Gastrocnemius medialis (tissue), 4 donors: ENCODE data around the gene ARID1B. TPM values are rescaled to one million over a fixed set of nuclear protein-coding genes. Genes with fewer than 3 reads are reported as not detected.

Source experiments
- ATAC-seq, 2 donors: fragments of 150-250 bp; one replicate each; pipeline ENCODE4 v1.9.1; 2016
- DNase-seq, 2 donors: peaks; one replicate each; pipeline ENCODE4 v3.0.0-alpha.2; 2019
- H3K27ac ChIP-seq, 4 donors: fragments of 200-600 bp; sonication (generic); 1 replicate in 1 of 4; 2 replicates in 3 of 4; pipeline ENCODE4 v1.5.1; 2016 to 2018; ENCODE audit warnings: mild to moderate bottlenecking in 2 of 4, moderate library complexity in 1 of 4
- H3K27me3 ChIP-seq, 3 donors: fragments of 200-600 bp; sonication (generic) in 2 of 3; 1 replicate in 1 of 3; 2 replicates in 2 of 3; pipeline versions ENCODE4 v1.5.1 to v1.6.0; 2016 to 2019; ENCODE audit warnings: mild to moderate bottlenecking in 1 of 3, moderate library complexity in 1 of 3
- H3K36me3 ChIP-seq, 2 donors: fragments of 200-600 bp; sonication (generic) in 1 of 2; one replicate each; pipeline ENCODE4 v1.5.1; 2017 to 2018
- H3K4me1 ChIP-seq, 2 donors: fragments of 200-600 bp; sonication (generic) in 1 of 2; one replicate each; pipeline ENCODE4 v1.5.1; 2016 to 2017; ENCODE audit warnings: mild to moderate bottlenecking in 2 of 2
- H3K4me3 ChIP-seq, 4 donors: fragments of 200-600 bp; sonication (generic) in 3 of 4; 1 replicate in 1 of 4; 2 replicates in 3 of 4; pipeline ENCODE4 v1.5.1; 2016 to 2019; ENCODE audit warnings: mild to moderate bottlenecking in 2 of 4
- H3K9me3 ChIP-seq, 3 donors: fragments of 200-600 bp; sonication (generic) in 2 of 3; 1 replicate in 1 of 3; 2 replicates in 2 of 3; pipeline ENCODE4 v1.5.1; 2016 to 2019
- CTCF ChIP-seq, 5 experiments: fragments of 450-650 bp in 3 of 5; fragments of 200-600 bp in 2 of 5; sonication (generic) in 2 of 5; IDR thresholded peaks in 4 of 5; conservative IDR thresholded peaks in 1 of 5; 1 replicate in 4 of 5; 2 replicates in 1 of 5; pipeline ENCODE4 v1.5.1; 2016 to 2019; ENCODE audit warnings: antibody characterized with exemption in 5 of 5, mild to moderate bottlenecking in 3 of 5, moderate library complexity in 3 of 5
- POLR2A ChIP-seq, 2 donors: fragments of 450-650 bp; IDR thresholded peaks; one replicate each; pipeline ENCODE4 v1.6.1; 2017; ENCODE audit warnings: antibody characterized with exemption in 2 of 2, mild to moderate bottlenecking in 2 of 2, moderate library complexity in 2 of 2
- in situ Hi-C, 4 donors: fragments of 200-750 bp; cut with MboI; loops; one replicate each; pipeline versions ENCODE4 v1.15.0 to v1.8.0; 2017; ENCODE audit warnings: low sequenced_read_pairs in 4 of 4
- intact Hi-C: fragments of 100-400 bp; cut with DNase I; formaldehyde crosslinking; loops from one replicate; pipeline ENCODE4 v1.15.1; 2023; ENCODE audit warnings: low total_unique reads
- total RNA-seq, 4 donors: library from RNA; depleted of rRNA; stranded (reverse); fragments of >200 nt; gene quantifications; one replicate each; pipeline versions ENCODE4 v1.1.0 to v1.2.3, GENCODE V29; 2016

Gene ARID1B
- total RNA-seq, 4 donors from 2014 or later, result 54.9 to 75.3 (median 62.0) TPM

DNA sequence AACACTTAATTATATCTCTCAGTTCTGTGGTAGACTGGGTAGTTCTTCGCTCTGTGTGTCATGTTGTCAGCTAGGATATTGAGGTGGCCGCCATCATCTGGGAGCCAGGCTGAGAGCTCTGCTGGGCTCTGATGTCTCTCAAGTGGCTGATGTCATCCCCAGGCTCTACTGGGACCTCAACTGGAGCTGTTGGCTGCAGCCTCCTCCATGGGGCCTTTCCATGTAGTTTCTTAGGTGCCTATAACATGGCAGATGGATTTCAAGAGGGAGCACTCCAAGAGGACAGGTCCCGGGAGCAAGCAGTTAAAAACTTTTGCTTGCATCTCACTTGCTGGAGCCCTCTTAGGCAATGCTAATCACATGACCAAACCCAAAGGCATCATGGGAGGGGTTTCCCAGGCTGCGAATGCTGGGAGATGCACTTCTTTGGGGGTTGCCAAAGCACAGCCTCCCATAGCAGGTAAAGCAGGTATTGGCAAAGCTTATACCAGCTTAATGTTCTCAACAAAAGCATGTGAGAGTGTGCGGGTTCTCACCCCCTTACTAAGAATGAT lies 416.3 kb downstream of the ARID1B start:
- in situ Hi-C loops, result loop anchor here in 2 of 4 donors (25.0 kb wide), 2 partner anchors 156 to 631 kb away; no protein-coding TSS in a partner anchor
- Histone ChIP-seq H3K27me3 (no peaks in the 10 kb centered on the region), H3K36me3 (peaks cover 0 to 45% of the 10 kb centered on the region in 2 donors), H3K4me1 (peaks cover 6 to 14% of the 10 kb centered on the region in 2 donors), H3K27ac (no peak overlapping the region), H3K4me3 (no peak overlapping the region), H3K9me3 (no peaks in the 10 kb centered on the region)
- ATAC-seq (no peak), DNase-seq (no peak)
- TF ChIP-seq POLR2A (IDR thresholded peaks at IDR 0.05), result no peak
- TF ChIP-seq CTCF (IDR thresholded peaks at IDR 0.05 in 4 of 5, conservative IDR thresholded peaks at IDR 0.05 in 1 of 5), result no peak
- intact Hi-C loops, result no loop called here

DNA sequence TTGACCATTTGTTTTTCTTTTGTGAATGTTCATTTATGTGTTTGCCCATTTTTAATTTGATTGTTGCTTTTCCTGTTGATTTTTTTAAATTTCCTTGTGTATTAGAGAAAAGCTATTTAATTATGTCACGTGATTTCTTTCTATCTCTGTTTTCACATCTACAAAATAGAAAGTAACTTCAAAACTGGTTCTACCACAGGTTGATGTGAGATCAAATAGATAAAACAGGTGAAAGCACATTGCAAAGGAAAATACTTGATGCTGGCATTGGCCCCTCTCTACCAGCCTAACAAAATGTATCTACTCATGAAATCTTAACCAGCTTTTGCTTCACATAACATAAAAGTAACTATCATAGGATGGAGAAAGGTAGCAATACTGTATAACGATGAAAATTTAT lies 416.9 kb downstream of the ARID1B start:
- TF ChIP-seq POLR2A (IDR thresholded peaks at IDR 0.05), result no peak
- TF ChIP-seq CTCF (IDR thresholded peaks at IDR 0.05 in 4 of 5, conservative IDR thresholded peaks at IDR 0.05 in 1 of 5), result no peak
- intact Hi-C loops (no loop called here), in situ Hi-C loops (loop anchor here in 2 of 4 donors (25.0 kb wide), 2 partner anchors 157 to 632 kb away; no protein-coding TSS in a partner anchor)
- ATAC-seq, result no peak
- H3K27me3 ChIP-seq, result no peaks in the 10 kb centered on the region
- H3K4me1 ChIP-seq, result peaks cover 11 to 20% of the 10 kb centered on the region in 2 donors
- H3K4me3 ChIP-seq, result no peak overlapping the region
- H3K9me3 ChIP-seq, result no peaks in the 10 kb centered on the region
- no peak for DNase-seq
- H3K27ac ChIP-seq, result peak overlapping the region in 1 of 4 donors; percentile 11
- H3K36me3 ChIP-seq, result peaks cover 0 to 45% of the 10 kb centered on the region in 2 donors

DNA sequence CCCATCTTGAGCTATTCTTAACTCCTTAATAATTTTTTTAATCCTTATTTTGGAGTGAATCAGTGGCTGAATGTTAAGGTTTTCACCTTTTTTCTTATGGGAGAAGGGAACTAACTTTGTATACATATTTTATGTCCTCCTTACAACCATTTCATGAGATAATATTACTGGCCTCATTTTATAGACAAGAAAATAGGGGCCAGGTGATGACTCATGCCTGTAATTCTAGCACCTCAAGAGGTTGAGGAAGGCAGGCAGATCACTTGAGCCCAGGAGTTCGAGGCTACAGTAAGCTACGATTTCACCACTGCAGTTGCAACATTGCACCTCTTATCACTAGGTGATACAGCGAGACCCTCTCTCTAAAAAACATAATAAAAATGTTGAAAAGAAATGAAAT lies 417.5 kb downstream of the ARID1B start:
- Histone ChIP-seq H3K4me1 (peaks cover 13 to 22% of the 10 kb centered on the region in 2 donors), H3K27ac (peak overlapping the region in 3 of 4 donors; percentile 11 to 37 (median 11)), H3K36me3 (peaks cover 0 to 41% of the 10 kb centered on the region in 2 donors), H3K9me3 (no peaks in the 10 kb centered on the region), H3K4me3 (no peak overlapping the region), H3K27me3 (no peaks in the 10 kb centered on the region)
- DNase-seq, result no peak
- in situ Hi-C loops (loop anchor here in 2 of 4 donors (25.0 kb wide), 2 partner anchors 157 to 632 kb away; no protein-coding TSS in a partner anchor), intact Hi-C loops (no loop called here)
- no peak for ATAC-seq
- TF ChIP-seq POLR2A (IDR thresholded peaks at IDR 0.05) (no peak), CTCF (IDR thresholded peaks at IDR 0.05 in 4 of 5, conservative IDR thresholded peaks at IDR 0.05 in 1 of 5) (no peak)

- in situ Hi-C loops (loop anchor here in 2 of 4 donors (25.0 kb wide), 2 partner anchors 159 to 634 kb away; no protein-coding TSS in a partner anchor), intact Hi-C loops (no loop called here)
- H3K4me3 ChIP-seq, result no peak overlapping the region
- TF ChIP-seq POLR2A (IDR thresholded peaks at IDR 0.05) (no peak), CTCF (IDR thresholded peaks at IDR 0.05 in 4 of 5, conservative IDR thresholded peaks at IDR 0.05 in 1 of 5) (no peak)
- H3K9me3 ChIP-seq, result no peaks in the 10 kb centered on the region
- peaks cover 0 to 38% of the 10 kb centered on the region in 2 donors for H3K36me3 ChIP-seq
- no peaks in the 10 kb centered on the region for H3K27me3 ChIP-seq
- DNase-seq, result no peak
- H3K27ac ChIP-seq, result no peak overlapping the region
- H3K4me1 ChIP-seq, result peaks cover 13 to 22% of the 10 kb centered on the region in 2 donors
- no peak for ATAC-seq
Measured at GRCh38 chr6:157196391-157196790, 419.2 kb downstream of the ARID1B start.
